NCI-H1417 treated with DMSO at 0.1 percent for 48 hours (cell line): ENCODE results near the gene C6orf15.

Experiments
- DNase-seq: peaks from one replicate; lab custom pipeline; 2025; lab: John Stamatoyannopoulos, UW

C6orf15 gene

DNA sequence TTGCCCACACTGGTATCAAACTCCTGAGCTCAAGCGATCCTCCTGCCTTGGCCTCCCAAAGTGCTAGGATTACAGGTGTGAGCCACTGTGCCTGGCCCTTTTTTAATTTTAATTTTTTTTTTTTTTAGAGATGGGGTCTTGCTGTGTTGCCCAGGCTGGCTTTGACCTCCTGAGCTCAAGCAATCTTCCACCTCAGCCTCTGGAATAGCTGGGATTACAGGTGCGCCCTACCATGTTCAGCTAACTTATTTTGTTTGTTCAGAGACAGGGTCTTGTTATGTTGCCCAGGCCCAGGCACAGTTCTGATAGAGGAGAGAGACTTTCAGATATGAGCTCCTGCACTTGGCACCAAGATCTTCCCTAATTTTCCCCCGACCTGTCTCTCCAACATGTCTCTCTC lies 18.4 kb upstream of the C6orf15 start:
- no peak for DNase-seq

DNA sequence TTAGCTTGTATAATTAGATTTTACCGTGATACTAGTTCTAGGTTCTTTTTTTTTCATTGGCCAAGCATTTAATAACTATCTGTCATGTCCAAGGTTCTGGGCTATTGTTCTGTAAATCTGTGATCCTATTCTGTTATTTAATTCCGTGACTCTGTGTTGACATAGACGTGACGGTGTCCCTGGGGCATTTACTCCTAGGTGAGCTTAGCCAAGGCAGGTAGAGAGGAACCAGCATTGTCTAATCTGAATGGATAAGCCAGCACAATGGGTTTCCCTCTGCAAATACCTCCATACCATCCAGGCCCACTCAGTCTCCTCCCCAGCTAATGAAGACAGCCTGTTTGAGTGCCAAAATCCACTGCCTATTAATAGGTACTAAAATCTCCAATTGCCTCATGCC lies 16.8 kb upstream of the C6orf15 start:
- no peak for DNase-seq

DNA sequence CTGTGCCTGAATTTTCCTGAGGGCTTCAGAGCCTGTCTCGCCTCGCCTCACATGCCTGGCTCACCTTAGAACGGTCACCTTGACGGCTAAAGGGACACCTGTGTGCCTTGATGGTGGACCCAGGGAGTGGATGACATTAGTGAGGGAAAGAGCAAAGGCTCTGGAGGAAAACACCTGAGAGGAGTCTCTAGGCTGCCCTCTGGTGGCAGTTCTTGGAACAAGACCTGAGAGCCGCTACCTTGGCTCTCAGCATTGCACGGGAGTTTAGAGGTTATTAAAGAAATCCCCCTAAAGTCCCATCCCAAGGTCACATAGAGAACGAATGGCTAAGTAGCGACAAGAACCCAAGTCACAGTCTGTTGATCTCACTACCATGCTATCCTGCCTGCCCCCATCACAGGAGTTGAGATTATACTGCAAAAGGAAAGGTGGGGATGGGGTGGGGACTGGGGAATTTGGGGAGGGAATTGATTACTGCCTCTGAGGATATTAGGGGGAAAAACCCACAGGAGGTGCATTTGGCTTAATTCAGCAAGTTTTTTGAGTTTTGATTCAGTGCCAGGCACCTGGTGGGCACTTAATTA lies 15.8 kb upstream of the C6orf15 start:
- DNase-seq = no peak

DNA sequence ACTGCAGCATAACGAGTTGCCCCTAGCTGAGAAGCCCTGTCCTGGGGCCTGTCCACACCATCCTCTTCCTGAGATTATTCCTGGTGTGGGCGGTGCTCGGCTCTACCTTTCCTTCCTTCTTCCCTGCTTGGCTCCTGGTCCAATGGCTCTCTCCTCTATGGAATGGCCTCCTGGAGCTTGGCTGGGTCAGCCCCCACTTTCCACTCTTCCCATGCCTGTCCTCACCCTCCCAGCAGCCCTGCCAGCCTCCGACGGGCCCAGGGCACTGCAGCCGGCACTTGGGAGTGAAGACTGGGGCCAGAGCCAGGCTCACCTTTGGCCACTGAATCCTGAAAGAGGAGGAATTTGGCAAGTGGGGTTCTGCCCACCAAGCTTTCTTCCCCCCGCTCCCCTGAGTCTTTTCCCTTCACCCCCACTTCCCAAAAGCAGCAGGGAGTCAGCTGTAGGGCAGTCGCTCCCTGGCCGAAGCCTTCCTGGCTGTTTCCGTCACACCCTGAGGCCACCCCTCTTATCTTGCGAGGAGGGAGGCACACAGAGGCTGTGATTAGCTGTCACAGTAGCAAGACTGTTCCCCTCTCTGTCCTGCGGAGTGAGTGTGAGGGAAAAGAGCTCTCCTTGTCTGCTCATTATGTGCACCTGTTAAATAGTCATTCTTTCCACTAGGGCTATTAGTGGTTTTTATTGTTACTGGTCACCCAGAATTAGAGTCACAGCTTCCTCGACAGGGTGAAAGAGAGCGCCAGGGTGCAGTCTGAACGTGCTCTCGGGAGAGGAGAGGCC lies 14.2 kb upstream of the C6orf15 start:
- DNase-seq = no peak

DNA sequence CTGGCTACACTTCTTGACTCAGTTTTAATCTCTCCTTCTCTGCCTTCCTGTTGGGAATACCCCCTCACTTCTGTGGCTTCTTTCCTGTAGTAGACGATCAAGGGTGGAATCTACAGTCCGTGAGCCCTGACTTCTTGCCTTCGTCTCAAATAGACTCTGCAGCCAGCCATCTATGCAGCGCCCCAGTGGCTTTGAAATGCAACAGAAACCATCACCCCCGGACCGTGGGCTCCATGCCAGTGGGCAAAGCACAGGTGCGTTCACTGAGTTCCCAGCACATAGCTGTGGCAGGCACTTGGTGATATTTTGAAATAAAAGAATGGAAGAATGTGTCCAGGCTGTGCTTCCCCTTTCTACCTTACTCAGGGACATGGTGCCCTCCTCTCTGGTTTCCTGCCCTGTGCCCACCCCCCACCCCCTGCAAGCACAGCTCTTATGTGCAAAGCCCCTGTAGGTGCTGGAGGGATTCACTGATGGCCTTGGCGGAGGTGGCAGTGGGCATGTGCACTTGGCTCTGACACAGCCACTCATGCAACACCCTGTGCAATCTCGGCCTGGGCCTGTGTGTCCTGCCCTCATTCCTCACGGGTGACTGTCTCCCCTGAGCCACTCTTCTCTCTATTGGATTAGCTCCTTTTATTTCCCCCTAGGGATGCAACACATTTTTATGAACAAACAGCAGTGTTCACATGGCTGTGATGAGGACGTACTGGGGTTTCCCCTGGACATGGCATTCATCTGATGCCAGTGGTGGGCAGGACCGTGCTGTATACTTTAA lies 13.4 kb upstream of the C6orf15 start:
- DNase-seq = no peak

DNA sequence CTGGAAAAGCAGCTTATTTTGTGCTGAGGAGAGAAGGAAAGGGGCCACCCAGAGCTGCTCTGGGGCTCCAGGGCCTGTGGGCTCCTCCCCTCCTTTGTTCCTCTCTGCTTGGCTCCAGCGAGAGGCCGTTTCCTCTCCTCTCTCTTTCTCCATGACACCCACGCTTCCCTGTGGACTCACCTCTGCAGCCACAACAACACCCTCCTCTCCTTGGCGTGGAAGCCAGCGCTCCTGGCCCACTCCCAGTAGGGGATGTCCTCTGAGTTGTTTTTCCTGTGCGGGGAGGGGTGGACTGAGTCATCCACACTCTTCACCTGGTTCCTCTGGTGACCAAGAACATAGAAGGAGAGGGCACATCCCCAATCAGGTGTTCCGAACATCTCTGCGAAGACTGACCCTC lies 12.8 kb upstream of the C6orf15 start:
- DNase-seq = no peak

DNA sequence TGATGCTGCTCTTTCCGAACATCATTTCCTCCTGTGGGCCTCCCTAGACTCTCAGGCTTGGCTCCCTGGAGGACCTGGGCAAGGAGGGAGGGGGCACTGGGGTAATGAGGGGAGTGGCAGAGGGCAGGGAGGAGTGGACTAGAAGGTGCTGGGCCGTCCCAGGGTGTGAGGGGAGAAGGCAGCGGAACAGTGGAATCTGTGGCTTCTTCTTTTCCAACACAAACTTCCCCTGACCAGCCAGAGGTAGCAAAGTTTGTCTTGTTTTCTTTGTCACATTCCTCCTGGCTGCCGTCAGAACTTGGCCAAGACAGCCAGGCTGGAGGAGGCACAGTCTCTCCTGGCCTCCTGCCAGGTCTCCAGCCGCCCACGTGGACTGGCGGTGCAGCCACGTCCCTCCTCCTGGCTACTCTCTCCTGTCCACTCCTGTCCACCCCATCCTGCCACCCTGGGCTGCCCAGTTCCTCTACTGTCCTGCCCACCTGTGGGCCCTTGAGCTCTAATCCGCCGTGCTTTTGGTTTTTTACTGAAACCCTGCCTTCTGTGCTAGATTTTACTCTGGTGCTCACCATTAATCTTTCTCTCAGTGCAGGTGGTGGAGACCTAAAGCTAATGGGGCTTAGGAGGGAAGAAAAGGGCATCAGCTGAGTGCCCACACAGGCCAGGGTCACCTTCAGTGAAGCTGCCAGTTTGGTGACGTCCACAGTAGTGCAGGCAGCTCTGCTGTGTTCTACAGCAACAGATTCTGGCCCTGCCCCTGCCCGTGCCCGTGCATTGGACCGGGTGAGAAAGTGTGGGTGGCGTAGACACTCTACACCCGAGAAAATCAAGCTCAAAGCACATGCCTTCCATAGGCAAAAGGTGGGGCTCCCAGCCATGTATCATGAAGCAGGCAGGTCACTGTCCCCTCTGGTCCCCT lies 10.7 kb upstream of the C6orf15 start:
- DNase-seq = no peak

DNA sequence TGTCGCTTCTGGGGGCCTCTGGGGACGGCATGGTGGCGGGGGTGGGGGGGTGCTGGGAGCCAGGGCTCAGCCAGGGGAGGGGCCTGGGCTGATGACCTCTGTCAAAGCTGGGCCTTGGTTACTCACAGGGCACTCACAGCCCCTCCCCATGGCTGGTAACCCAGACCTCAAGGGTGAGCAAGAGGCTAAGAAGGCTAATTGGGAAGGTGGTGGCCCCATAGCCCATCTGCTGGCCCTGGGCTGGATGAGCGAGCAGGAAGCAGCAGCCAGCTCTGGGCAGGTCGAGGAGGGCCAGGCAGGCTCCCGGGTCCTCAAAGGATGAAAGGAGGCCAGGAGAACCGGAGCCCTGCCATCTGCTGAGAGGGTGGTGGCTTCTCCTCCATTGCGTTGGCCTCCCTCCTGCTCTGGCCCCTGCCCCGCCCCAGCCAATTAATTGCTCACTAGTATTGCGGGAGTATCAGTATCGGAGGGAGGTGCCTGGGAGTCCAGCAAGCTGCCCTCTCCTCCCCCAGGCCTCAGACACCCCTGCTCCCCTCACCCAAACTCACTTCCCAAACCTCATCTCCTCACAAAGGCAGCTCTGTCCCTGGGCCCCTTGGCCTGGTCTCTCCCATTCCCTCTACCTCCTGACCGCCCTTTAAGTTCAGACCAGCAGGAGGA lies 8.9 kb upstream of the C6orf15 start:
- no peak for DNase-seq

DNA sequence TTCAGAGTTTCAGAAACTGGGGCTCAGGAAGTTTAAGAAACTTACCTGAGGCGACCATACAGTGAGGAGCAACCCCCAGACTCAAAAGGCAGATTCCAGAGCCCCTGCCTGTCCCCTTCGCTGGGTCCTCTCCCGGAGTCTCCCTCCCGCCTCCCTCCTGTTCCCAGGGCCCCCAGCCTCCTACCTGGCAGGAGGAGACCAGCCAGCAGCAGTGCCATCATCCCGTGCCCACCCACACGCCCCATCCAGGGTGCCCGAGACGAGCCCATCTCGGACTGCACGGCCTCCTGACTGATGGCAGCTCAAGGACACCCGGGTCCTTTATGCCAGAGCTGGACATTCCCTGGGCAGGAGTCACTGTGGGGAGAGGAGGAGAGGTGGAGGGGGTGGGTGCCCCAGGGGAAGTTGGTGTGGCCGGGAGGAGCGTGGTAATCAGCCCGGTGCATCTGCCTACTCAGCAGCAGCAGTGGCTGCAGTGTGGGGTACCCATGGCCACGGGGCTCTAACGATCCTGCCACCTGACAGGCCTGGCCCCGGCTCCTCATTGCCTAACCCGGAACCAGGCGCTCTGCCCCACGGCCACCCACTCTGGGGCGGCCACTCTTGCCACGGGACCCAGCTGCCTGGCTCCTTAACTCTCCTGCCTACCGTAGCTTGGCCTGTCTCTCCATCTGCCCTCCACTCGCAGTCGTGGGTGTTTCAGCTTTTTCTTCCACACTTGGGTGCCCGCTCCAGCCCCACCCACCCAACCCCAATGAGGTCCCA lies 8.0 kb upstream of the C6orf15 start, which contains the start of gene CDSN:
Gene CDSN, minus strand, starts transcription at position 296 of the 765 bp plus-strand sequence. Its CDS starts 27 bp downstream, at position 269.
- no peak for DNase-seq

DNA sequence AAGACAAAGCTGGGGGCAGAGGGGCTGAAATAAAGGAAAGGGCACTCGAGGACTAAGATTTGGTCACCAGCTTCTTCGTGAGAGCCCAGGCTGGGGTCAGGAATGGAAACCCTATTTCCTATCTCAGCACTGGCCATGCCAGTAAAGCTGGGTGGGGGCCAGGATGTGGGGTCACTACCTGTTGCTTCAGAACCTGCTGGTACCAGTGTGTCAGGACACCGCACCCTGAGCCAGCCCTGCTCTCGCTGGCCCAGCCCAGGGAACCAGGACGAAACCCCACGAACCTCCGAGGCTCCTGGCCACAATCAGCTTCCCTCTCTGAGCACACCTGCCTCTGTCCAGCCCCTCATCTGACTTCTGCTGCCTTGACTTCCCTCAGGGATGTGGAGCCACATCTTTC lies 5.8 kb upstream of the C6orf15 start:
- DNase-seq = no peak

DNA sequence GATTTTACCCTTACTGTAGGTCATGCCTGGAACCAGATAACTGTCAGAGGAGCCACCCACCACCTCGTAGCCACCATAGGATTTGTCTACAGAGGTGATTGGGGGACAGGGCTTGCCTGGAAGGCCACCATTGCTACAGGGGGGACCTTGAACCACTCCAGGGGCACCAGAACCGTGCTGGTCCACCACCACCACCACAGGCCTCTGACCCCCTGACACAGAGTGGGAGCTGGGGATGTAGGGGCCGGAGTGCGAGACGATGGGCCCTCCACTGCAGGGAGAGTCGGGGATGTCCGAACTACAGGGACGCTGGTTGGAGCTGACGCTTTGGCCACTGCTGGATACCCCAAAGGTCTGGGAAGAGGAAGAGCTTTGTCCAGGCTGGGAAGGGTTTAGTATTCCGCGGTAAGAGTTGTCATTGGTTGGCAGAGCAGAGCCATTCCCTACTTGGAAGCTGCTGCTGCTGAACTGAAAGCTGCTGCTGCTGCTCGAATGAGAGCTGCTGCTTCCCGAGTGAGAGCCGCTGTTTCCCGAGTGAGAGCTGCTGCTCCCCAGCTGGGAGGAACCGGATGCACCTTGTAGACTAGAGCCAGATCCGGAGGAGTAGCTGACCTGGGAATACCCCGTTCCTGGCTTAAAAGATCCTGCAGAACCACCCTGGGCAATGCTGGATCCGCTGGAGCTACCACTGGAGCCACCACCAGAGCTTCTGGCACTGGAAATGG lies 4.4 kb upstream of the C6orf15 start:
- DNase-seq = no peak

DNA sequence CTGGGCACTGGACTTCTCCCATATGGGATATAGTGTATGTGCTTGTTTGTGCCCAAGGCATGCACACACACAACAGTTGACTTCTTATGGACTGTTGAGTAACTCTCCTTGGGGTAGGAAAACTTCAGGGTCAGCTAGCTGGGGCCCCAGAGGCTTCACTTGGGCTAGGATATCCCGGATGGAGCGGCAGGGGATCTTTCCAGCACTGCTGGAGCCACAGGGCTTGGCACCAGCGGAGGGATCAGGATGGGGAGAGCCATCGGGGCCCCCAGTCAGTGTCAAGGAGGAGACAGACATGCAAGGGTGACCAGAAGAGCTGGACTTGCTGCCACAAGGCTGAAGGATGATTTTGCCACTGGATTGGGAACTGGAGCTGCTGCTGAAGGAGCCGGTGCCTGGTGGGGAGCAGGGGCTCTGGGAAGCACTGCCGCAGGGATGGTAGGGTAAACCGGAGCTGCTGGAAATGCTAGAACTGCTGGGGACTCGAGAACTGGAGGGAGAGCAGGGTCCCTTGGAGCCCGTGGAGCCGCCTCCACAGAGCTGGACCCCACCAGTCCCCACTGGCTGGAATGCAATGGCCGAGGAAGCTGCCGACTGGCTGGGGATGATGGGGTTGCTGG lies 3.7 kb upstream of the C6orf15 start:
- DNase-seq = no peak

DNA sequence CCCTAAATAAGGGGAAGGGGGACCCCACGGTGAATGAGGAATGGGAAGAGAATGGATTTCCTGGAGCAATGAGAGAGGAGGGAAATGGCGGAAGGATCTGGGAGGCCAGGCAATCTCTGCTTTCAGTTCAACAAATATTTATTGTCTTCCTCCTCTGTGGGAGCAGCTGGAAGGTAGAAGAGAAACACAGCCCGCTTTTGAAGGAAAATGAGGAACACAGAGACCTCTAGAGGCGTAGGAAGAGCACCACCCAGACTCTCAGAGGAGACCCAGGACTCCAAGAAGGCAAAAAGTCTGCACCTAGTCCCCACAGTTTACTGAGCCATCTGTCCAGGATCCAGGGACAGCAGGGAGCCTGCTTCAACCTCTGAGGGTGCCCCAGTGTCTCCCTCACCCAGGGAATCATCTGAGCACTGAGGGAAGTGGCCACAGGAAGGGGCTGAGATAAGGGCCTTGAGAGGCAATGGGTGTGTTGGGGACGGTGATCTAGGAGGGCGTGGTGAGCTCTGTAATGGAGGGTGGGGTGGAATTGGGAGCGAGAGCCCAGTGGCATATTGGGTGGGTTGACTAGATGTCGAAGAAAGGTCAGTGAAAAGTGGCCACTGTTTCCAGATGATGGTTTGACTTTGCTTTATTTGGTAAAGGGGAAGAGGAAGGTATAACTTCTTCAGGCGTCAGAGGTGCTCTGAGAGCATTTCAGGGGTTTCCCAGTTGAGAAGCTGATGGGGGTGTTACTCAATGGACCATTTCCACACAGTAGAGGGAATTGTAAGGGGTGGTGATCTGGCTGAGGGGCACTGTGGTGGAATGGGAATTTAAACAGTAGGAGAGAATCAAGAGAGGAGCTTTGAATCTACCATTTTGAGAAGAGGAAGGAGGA lies 2.8 kb upstream of the C6orf15 start:
- DNase-seq = no peak

DNA sequence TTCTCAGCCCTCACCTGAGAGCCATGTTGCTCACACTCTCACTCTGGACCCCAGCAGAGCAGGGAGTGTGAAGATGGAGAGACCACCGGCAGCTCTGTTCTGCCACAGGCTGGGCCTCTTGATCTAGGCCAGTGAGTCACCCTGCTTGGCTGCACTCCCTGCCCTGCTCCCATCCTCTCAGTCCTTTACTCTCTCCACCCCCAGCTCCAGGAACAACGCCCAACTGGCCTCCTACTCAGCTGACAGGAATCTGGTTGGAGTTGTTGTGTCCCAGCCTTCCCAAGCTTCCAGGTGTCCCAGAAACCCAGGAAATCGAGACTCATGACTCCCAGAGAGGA lies 2.1 kb upstream of the C6orf15 start, which contains the start of gene PSORS1C1:
Gene PSORS1C1, plus strand, starts transcription at position 260 of the 338 bp plus-strand sequence. CDS start 14,833 bp downstream, outside the sequence.
- no peak for DNase-seq

DNA sequence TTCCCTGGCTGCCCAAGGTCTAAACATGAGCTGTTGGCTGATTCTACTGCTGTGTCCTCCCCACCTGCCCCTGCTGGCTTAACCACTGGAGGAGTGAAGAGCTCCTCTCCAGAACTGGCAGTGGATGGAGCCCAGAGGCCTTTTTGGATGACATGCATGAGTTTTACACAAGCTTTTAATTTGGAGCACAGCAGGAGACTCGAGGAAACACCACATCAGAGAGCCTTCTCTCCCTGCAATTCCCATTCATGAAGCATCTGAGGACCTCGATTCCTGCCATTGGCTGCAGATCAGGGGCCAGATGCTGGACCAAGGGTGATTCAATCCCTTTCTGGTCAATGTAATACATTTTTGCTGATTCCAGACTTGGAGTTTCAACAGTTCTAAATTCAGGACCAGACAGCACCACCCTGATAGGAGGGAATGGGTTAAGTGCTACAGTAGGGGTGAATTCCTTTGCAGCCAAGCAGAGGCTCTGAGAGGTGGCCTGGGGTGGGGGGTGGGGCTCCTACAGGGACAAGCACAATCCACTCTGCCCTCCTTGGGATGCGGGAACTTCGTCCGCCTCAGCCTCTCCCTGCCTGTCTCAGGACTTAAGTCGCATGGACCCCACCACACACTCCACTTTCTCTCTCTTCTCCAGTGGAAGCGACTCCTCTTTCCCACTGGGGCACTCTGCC lies 1.6 kb upstream of the C6orf15 start:
- DNase-seq = no peak

DNA sequence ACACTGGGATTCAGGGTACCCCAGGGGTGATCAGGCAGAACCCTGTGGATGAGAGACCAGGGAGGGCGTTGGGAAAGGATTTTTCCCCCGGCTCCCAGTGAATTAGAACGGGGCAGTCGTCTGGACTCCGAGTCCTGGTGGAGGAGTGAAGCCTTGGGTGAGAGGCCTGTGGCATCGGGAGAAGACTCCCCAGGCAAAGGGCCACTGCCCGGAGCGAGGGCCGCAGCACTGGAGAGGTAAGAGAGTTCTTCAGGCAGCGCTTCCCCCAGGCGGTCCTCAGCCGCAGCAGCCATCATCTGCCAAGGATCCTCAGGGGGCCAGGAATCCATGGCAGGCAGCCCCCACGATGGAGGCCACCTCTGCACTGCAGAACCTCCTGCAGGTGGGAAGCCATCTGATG lies 663 bp downstream of the C6orf15 start:
- DNase-seq = no peak

DNA sequence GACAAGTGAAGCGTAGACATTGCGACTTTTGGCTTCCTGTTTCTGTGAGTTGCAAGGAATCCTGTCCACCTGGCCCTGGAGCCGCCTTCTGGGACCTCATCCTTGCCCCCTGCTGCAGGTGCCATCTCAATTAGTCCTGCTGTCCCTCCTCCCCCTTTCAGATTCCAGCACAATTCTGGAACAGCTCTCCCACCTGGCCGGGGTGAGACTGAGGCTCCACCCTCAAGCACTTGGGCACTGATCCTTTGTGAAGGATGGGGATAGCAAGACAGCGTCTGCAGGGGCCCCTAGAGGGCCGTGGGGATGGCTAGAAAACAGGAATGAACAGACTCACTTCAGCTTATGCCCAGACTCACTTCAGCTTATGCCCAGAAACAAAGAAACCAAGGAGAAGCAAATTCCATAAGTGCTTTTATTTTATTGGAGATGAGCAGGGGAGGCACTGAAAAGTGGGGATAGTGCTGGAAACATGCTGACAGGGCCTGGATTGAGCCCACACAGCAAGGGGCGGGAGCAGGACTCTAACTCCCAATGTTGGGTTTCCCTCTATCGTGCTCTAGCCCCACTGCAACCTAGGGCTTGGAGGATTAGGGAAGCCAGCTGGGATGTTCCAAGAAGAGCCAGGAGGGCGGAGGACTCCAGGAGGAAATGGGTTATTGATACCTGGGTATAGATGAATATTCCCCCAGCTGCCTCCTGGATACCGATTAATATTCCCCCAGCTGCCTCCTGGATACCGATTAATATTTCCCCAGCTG lies 1.4 kb downstream of the C6orf15 start:
- no peak for DNase-seq
